H9 (cell line): ENCODE measurements around the gene ZNF775. TPM values are rescaled to one million over a fixed set of nuclear protein-coding genes. Genes with fewer than 3 reads are reported as not detected.
A peak's percentile ranks its signal among the peaks of the same experiment; 100 is the strongest.

Experiments used
- DNase-seq: peaks from one replicate; pipeline ENCODE4 v3.0.0-alpha.2; 2017
- H2AFZ ChIP-seq: one replicate; pipeline ENCODE4 v1.6.1; 2013; ENCODE audit warnings: mild to moderate bottlenecking, low read length, control low read depth, moderate library complexity
- H2AK5ac ChIP-seq: 2 replicates; pipeline ENCODE4 v1.6.1; 2013; ENCODE audit warnings: low read length, control low read depth, mixed read lengths; ENCODE audit not compliant: insufficient read length
- H2BK120ac ChIP-seq: one replicate; pipeline ENCODE4 v1.6.1; 2013; ENCODE audit warnings: low read depth, mild to moderate bottlenecking, low read length, control low read depth, inconsistent platforms; ENCODE audit not compliant: poor library complexity, severe bottlenecking
- H2BK12ac ChIP-seq: 2 replicates; pipeline ENCODE4 v1.6.1; 2013; ENCODE audit warnings: low read length, control low read depth, mixed read lengths, low read depth; ENCODE audit not compliant: insufficient read length
- H2BK15ac ChIP-seq: 2 replicates; pipeline ENCODE4 v1.6.1; 2013; ENCODE audit warnings: low read depth, low read length, control low read depth
- H2BK20ac ChIP-seq: one replicate; pipeline ENCODE4 v1.6.1; 2013; ENCODE audit warnings: low read depth, mild to moderate bottlenecking, low read length, control low read depth, inconsistent platforms; ENCODE audit not compliant: poor library complexity, severe bottlenecking
- H2BK5ac ChIP-seq: 2 replicates; pipeline ENCODE4 v1.6.1; 2013; ENCODE audit warnings: low read length, control low read depth, mixed read lengths; ENCODE audit not compliant: insufficient read length
- H3K14ac ChIP-seq: 2 replicates; pipeline ENCODE4 v1.6.1; 2013; ENCODE audit warnings: low read length, control low read depth; ENCODE audit not compliant: insufficient read depth
- H3K18ac ChIP-seq: 2 replicates; pipeline ENCODE4 v1.6.1; 2013; ENCODE audit warnings: low read depth, mild to moderate bottlenecking, mixed read lengths, low read length, control low read depth; ENCODE audit not compliant: insufficient read length
- H3K23ac ChIP-seq: 2 replicates; pipeline ENCODE4 v1.6.1; 2013; ENCODE audit warnings: low read length, control low read depth, mixed read lengths, low read depth; ENCODE audit not compliant: insufficient read length
- H3K23me2 ChIP-seq: 2 replicates; pipeline ENCODE4 v1.6.1; 2013; ENCODE audit warnings: low read depth, mild to moderate bottlenecking, mixed read lengths, low read length, control low read depth; ENCODE audit not compliant: insufficient read length, poor library complexity, severe bottlenecking
- H3K27ac ChIP-seq: 2 replicates; pipeline ENCODE4 v1.5.1; 2013; ENCODE audit warnings: low read length, control low read depth, mixed read lengths, low read depth; ENCODE audit not compliant: insufficient read length
- H3K27me3 ChIP-seq: 2 replicates; pipeline ENCODE4 v1.6.1; 2013; ENCODE audit warnings: low read length, control low read depth, inconsistent platforms; ENCODE audit not compliant: insufficient read depth
- H3K4ac ChIP-seq: 2 replicates; pipeline ENCODE4 v1.6.1; 2013; ENCODE audit warnings: low read depth, mild to moderate bottlenecking, control low read depth, inconsistent platforms, low read length, moderate library complexity
- H3K4me1 ChIP-seq: 2 replicates; pipeline ENCODE4 v1.6.1; 2013; ENCODE audit warnings: low read length, control low read depth, inconsistent platforms; ENCODE audit not compliant: insufficient read depth
- H3K4me2 ChIP-seq: 2 replicates; pipeline ENCODE4 v1.6.1; 2013; ENCODE audit warnings: low read length, control low read depth, mixed read lengths; ENCODE audit not compliant: insufficient read length, insufficient read depth
- H3K56ac ChIP-seq: 2 replicates; pipeline ENCODE4 v1.6.1; 2013; ENCODE audit warnings: low read depth, mild to moderate bottlenecking, mixed read lengths, low read length, control low read depth; ENCODE audit not compliant: insufficient read length
- H3K79me1 ChIP-seq: 2 replicates; pipeline ENCODE4 v1.6.1; 2013; ENCODE audit warnings: low read depth, mild to moderate bottlenecking, moderate library complexity, low read length, control low read depth, inconsistent platforms; ENCODE audit not compliant: insufficient read depth, poor library complexity, severe bottlenecking
- H3K79me2 ChIP-seq: 2 replicates; pipeline ENCODE4 v1.6.1; 2013; ENCODE audit warnings: low read length, control low read depth, inconsistent platforms; ENCODE audit not compliant: insufficient read depth
- H3K9ac ChIP-seq: 2 replicates; pipeline ENCODE4 v1.6.1; 2013; ENCODE audit warnings: low read length, control low read depth, mixed read lengths; ENCODE audit not compliant: insufficient read length; ENCODE audit errors: extremely low read depth
- H3K9me3 ChIP-seq: one replicate; pipeline ENCODE4 v1.6.1; 2013; ENCODE audit warnings: low read depth, low read length, inconsistent platforms; ENCODE audit not compliant: control insufficient read depth
- H3T11ph ChIP-seq: one replicate; pipeline ENCODE4 v1.6.1; 2013; ENCODE audit warnings: mild to moderate bottlenecking, low read length, control low read depth, inconsistent platforms
- H4K20me1 ChIP-seq: one replicate; pipeline ENCODE4 v1.6.1; 2013; ENCODE audit not compliant: control insufficient read depth, insufficient read length, insufficient read depth
- H4K5ac ChIP-seq: 2 replicates; pipeline ENCODE4 v1.6.1; 2013; ENCODE audit warnings: low read depth, mild to moderate bottlenecking, mixed read lengths, low read length, control low read depth; ENCODE audit not compliant: insufficient read length
- H4K8ac ChIP-seq: replicated peaks from 2 replicates; pipeline ENCODE4 v1.6.1; 2013; ENCODE audit warnings: low read length, control low read depth, mixed read lengths, low read depth; ENCODE audit not compliant: insufficient read length
- H4K91ac ChIP-seq: 2 replicates; pipeline ENCODE4 v1.6.1; 2013; ENCODE audit warnings: low read depth, mild to moderate bottlenecking, moderate library complexity, mixed read lengths, low read length, control low read depth; ENCODE audit not compliant: insufficient read length
- H3K27ac Mint-ChIP-seq, 3 experiments: 2 replicates in 2 of 3; 3 replicates in 1 of 3; pipeline ENCODE4 v1.8.0; 2020 to 2021; ENCODE audit warnings: mixed read lengths in 3 of 3, mild to moderate bottlenecking in 1 of 3, moderate library complexity in 1 of 3
- H3K27me3 Mint-ChIP-seq: 2 replicates; pipeline ENCODE4 v1.8.0; 2021; ENCODE audit warnings: low read depth, mild to moderate bottlenecking, moderate library complexity, mixed read lengths
- H3K36me3 Mint-ChIP-seq, 3 experiments: 2 replicates in 2 of 3; 3 replicates in 1 of 3; pipeline ENCODE4 v1.8.0; 2020 to 2021; ENCODE audit warnings: low read depth in 3 of 3, mixed read lengths in 3 of 3; ENCODE audit not compliant: insufficient read depth in 1 of 3
- H3K4me1 Mint-ChIP-seq, 2 experiments: 2 replicates each; pipeline ENCODE4 v1.8.0; 2020; ENCODE audit warnings: mixed read lengths in 2 of 2
- H3K4me3 Mint-ChIP-seq, 2 experiments: 2 replicates in 1 of 2; 3 replicates in 1 of 2; pipeline ENCODE4 v1.8.0; 2020 to 2021; ENCODE audit warnings: mild to moderate bottlenecking in 2 of 2, mixed read lengths in 2 of 2, moderate library complexity in 1 of 2
- H3K9me3 Mint-ChIP-seq, 2 experiments: 2 replicates in 1 of 2; 3 replicates in 1 of 2; pipeline ENCODE4 v1.8.0; 2020; ENCODE audit warnings: mild to moderate bottlenecking in 2 of 2, mixed read lengths in 2 of 2, moderate library complexity in 1 of 2
- CTCF ChIP-seq: fragments of 200-600 bp; sonication (generic); conservative IDR thresholded peaks from 3 replicates; pipeline ENCODE4 v1.8.0; 2021; ENCODE audit warnings: antibody characterized with exemption, mild to moderate bottlenecking
- WGBS: extraction: QIAGEN DNeasy Blood & Tissue Kit; methylation state at CpG from one replicate; pipeline ENCODE4 v1.1.7; 2013; ENCODE audit warnings: missing lambda C conversion rate, low lambda C conversion rate, mixed read lengths; ENCODE audit not compliant: insufficient read length; ENCODE audit errors: extremely low coverage; 5-methylcytosine and 5-hydroxymethylcytosine counted together
- total RNA-seq: library from RNA; stranded (reverse); gene quantifications from 2 replicates; pipeline ENCODE4 v1.2.1, GENCODE V29; 2021

Gene ZNF775
- total RNA-seq, 1 experiment from 2014 or later: 10.5 TPM

GRCh38 chr7:150415161-150416153, 36.3 kb downstream of the ZNF775 start:
- H4K20me1 ChIP-seq: no peaks in the 10 kb centered on the region
- H3K27me3 ChIP-seq: no peaks in the 10 kb centered on the region
- H4K8ac ChIP-seq: no peak overlapping the region
- H3K27ac ChIP-seq: no peak overlapping the region
- no peak overlapping the region for H3K4me3 Mint-ChIP-seq
- no peak overlapping the region for H2BK12ac ChIP-seq
- H2BK20ac ChIP-seq: no peak overlapping the region
- H3K9ac ChIP-seq: no peak overlapping the region
- WGBS: no CpG with 5 or more reads among the region's 19 CpGs
- peaks cover 13 to 27% of the 10 kb centered on the region in 2 experiments for H3K4me1 Mint-ChIP-seq
- no peak overlapping the region for H2BK120ac ChIP-seq
- H4K5ac ChIP-seq: no peak overlapping the region
- no peaks in the 10 kb centered on the region for H3K23me2 ChIP-seq
- H3K18ac ChIP-seq: no peak overlapping the region
- H3K27me3 Mint-ChIP-seq: peaks cover 4% of the 10 kb centered on the region
- TF ChIP-seq CTCF: no peak
- no peak overlapping the region for H3K56ac ChIP-seq
- no peak overlapping the region for H3K14ac ChIP-seq
- no peak overlapping the region for H3K4ac ChIP-seq
- no peaks in the 10 kb centered on the region for H3K79me2 ChIP-seq
- H2BK5ac ChIP-seq: no peak overlapping the region
- DNase-seq: peak; percentile 8
- H3K36me3 Mint-ChIP-seq: peaks cover 2 to 21% (median 20%) of the 10 kb centered on the region in 3 experiments; a peak in 6 of 7 replicates
- H3K4me1 ChIP-seq: no peaks in the 10 kb centered on the region
- no peak overlapping the region for H3K4me2 ChIP-seq
- H4K91ac ChIP-seq: no peak overlapping the region
- no peak overlapping the region for H3K23ac ChIP-seq
- H2AK5ac ChIP-seq: no peak overlapping the region
- no peak overlapping the region for H2AFZ ChIP-seq
- no peaks in the 10 kb centered on the region for H3K9me3 ChIP-seq
- H3K27ac Mint-ChIP-seq: no peak overlapping the region
- H3K79me1 ChIP-seq: no peaks in the 10 kb centered on the region
- H3T11ph ChIP-seq: no peak overlapping the region
- no peaks in the 10 kb centered on the region; a peak in 2 of 5 replicates for H3K9me3 Mint-ChIP-seq
- H2BK15ac ChIP-seq: no peak overlapping the region
